ENCODE results near the gene SLAMF8.

DNA sequence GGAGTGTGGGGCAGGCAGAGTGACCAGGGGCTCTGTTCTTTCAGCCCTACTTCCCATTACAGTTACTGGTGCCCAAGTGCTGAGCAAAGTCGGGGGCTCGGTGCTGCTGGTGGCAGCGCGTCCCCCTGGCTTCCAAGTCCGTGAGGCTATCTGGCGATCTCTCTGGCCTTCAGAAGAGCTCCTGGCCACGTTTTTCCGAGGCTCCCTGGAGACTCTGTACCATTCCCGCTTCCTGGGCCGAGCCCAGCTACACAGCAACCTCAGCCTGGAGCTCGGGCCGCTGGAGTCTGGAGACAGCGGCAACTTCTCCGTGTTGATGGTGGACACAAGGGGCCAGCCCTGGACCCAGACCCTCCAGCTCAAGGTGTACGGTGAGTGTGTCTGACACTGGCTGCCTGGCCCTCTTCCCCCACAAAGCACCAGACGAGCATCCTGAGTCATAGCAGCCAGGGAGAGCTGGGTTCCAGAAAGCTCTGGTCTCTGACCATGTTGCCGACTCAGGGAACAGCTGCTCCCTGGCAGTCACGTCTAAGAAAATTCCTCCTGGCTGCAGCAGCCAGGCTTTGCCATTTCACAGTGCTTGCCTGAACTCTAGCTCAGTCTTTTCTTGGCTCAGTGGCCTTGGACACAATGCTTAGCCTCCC lies 3.3 kb downstream of the SLAMF8 start:
- TF ChIP-seq, protein P1, sequence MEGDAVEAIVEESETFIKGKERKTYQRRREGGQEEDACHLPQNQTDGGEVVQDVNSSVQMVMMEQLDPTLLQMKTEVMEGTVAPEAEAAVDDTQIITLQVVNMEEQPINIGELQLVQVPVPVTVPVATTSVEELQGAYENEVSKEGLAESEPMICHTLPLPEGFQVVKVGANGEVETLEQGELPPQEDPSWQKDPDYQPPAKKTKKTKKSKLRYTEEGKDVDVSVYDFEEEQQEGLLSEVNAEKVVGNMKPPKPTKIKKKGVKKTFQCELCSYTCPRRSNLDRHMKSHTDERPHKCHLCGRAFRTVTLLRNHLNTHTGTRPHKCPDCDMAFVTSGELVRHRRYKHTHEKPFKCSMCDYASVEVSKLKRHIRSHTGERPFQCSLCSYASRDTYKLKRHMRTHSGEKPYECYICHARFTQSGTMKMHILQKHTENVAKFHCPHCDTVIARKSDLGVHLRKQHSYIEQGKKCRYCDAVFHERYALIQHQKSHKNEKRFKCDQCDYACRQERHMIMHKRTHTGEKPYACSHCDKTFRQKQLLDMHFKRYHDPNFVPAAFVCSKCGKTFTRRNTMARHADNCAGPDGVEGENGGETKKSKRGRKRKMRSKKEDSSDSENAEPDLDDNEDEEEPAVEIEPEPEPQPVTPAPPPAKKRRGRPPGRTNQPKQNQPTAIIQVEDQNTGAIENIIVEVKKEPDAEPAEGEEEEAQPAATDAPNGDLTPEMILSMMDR (IDR thresholded peaks at IDR 0.05) = no peak
- no peak for TF ChIP-seq POLR2A (IDR thresholded peaks at IDR 0.05)

Data from esophagus squamous epithelium (tissue), 4 donors.